ENCODE data around the gene APOBEC2.
A peak's percentile ranks its signal among the peaks of the same experiment; 100 is the strongest.

The APOBEC2 gene

GRCh38 chr6:41088451-41088850 lies 35.4 kb downstream of the APOBEC2 start:
- no peak for TF ChIP-seq CTCF (IDR thresholded peaks at IDR 0.05; ENCODE audit: insufficient read depth, missing control alignments)
- no peak for FAIRE-seq
- DNase-seq (ENCODE audit: insufficient read length, low spot score) = no peak

DNA sequence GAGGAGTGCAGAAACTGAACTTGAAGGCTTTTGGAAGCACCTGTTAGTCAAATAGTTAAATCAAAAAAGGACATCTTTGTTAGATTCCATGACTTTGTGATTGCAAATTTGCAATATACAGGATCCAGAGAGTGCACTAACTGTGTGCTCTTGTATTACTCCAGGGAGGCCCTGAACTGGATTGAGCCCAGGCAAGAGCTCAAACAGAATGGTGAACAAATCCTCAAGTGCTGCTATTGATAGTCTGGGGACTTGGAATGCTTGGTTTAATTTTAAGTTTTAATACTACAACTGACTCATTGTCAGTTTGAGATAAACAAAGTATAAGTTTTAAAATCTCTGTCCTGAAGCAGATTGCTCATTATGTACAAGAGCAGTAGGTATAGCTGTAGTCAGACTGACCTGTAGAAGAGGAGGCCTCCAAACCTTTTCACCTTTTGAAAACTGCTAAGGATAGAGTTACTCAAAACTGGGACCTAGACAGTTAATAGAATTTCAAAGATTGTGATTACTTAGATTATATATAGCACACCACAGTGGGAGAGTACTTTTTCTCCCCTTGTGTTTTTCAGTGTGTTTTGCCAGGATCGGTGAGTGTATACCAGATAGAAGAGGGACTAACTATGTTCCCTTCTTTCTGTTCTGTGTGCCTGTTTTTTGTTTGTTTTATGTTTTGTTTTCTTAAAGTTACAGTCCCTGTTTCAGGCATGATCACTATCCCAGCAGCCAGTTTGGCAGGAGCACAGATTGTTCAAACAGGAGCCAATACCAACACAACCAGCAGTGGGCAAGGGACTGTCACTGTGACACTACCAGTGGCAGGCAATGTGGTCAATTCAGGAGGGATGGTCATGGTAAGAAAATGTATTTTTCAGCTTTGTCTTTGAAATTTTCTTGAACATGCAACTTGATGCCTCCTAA lies 38.1 kb downstream of the APOBEC2 start:
- FAIRE-seq = no peak

GRCh38 chr6:41092421-41093140 lies 39.6 kb downstream of the APOBEC2 start:
- FAIRE-seq (no peak), DNase-seq (ENCODE audit: insufficient read length, low spot score) (no peak)
- TF ChIP-seq CTCF (IDR thresholded peaks at IDR 0.05; ENCODE audit: insufficient read depth, missing control alignments) = peak; percentile 46

More for the DNA sequence above, 38.1 kb downstream of the APOBEC2 start:
- no peak for TF ChIP-seq CTCF (IDR thresholded peaks at IDR 0.05; ENCODE audit: insufficient read depth, missing control alignments)
- no peak for DNase-seq (ENCODE audit: insufficient read length, low spot score)

DNA sequence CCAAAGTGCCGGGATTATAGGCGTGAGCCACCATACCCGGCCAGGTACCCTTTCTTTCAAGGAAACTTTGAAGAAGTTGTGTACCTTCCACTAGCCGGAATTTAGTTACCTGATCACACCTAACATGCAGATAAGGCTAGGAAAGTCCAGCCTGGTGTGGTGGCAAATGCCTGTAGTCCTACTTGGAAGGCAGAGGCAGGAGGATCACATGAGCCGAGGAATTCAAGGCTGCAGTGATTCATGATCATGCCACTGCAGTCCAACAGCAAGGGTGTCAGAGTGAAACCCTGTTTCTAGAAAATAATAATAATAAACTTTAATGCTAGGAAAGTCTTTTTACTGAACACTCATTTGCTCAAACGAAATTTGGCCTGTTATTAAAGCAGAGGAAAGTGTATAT lies 40.7 kb downstream of the APOBEC2 start:
- FAIRE-seq (no peak), DNase-seq (ENCODE audit: insufficient read length, low spot score) (no peak)
- no peak for TF ChIP-seq CTCF (IDR thresholded peaks at IDR 0.05; ENCODE audit: insufficient read depth, missing control alignments)

DNA sequence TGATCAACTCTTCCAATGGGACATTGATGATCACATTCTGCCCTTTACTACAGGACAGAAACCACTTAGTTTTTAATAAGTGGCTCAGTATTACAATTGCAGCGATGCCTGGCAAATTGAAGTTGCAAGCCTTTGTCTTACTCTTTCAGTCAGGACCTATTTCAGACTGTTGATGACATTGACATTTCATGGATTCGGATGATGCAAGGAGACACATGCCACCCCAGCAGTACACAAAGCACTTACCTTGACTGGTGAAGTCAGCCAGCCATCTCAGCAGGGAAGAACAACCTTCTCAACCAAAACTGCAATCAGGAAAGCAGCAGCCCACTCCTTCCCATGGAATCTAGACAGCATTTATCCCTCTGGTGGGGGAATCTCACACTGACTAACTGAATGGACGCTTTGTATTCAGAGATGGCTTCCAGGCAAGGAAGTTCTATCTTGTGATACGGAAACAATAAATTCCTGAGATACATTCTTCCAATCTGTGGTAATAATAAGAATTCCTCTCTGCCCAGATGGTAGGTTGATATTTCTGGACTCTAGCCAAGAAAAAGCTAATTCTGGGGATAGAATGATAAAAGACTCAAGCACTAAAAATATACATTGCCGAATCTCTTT lies 44.6 kb downstream of the APOBEC2 start:
- TF ChIP-seq CTCF (IDR thresholded peaks at IDR 0.05; ENCODE audit: insufficient read depth, missing control alignments) = no peak
- FAIRE-seq (no peak), DNase-seq (ENCODE audit: insufficient read length, low spot score) (no peak)

DNA sequence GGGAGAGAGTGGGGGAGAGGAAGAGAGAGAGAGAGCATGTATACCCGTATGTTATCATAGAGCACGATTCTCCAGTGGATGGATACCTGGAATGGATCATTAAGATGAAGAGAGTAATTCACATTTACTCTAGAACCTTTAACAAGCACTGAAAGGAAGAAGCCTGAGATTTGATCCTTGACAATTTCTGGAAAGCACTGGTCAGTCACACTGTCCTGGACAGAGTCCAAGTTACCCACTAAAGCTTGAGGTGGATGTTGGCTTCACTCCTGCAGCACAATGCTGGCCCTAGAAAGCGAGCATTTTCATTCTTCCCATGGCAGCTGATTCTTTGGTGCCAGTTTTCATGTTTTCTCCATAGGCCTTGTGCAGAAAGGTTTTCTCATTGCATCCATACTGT lies 45.4 kb downstream of the APOBEC2 start:
- TF ChIP-seq CTCF (IDR thresholded peaks at IDR 0.05; ENCODE audit: insufficient read depth, missing control alignments) = no peak
- DNase-seq (ENCODE audit: insufficient read length, low spot score) = no peak
- no peak for FAIRE-seq
